Neural cell (in vitro differentiated cells): ENCODE measurements around the gene IL9R. TPM values are rescaled to one million over a fixed set of nuclear protein-coding genes. Genes with fewer than 3 reads are reported as not detected.
"Not testable (repeated sequence)": the region's sequence is repeated elsewhere in the genome, so short reads cannot be mapped to it uniquely, and the experiment has no call there.

Experiments used
- H2AFZ ChIP-seq: fragments of 200-600, 300-800 bp; sonication (generic), shearing (Covaris generic); 2 replicates; pipeline ENCODE4 v1.6.0; 2014; ENCODE audit warnings: low read depth, mild to moderate bottlenecking, antibody characterized with exemption, low read length, moderate library complexity
- H3F3A ChIP-seq: fragments of 200-600 bp; shearing (Covaris generic); 2 replicates; pipeline ENCODE4 v1.6.1; 2016; ENCODE audit warnings: mild to moderate bottlenecking, moderate library complexity, mixed read lengths, antibody characterized with exemption, low read length; ENCODE audit not compliant: insufficient read depth, poor library complexity, severe bottlenecking
- H3K27ac ChIP-seq: fragments of 200-600, 300-800 bp; sonication (generic), shearing (Covaris generic); 2 replicates; pipeline ENCODE4 v1.5.1; 2014; ENCODE audit warnings: mild to moderate bottlenecking, low read length, moderate library complexity
- H3K27me3 ChIP-seq: fragments of 300-800, 200-600 bp; sonication (generic), shearing (Covaris generic); 2 replicates; pipeline ENCODE4 v1.6.0; 2014; ENCODE audit warnings: mild to moderate bottlenecking, low read depth, low read length, moderate library complexity; ENCODE audit not compliant: insufficient read depth
- H3K36me3 ChIP-seq: fragments of 300-800, 200-600 bp; sonication (generic), shearing (Covaris generic); 2 replicates; pipeline ENCODE4 v1.5.1; 2014; ENCODE audit warnings: mild to moderate bottlenecking, antibody characterized with exemption, low read length, moderate library complexity; ENCODE audit not compliant: insufficient read depth
- H3K4me2 ChIP-seq: fragments of 300-800, 200-600 bp; sonication (generic), shearing (Covaris generic); 2 replicates; pipeline ENCODE4 v1.6.0; 2014; ENCODE audit warnings: mild to moderate bottlenecking, low read length
- H3K4me3 ChIP-seq: fragments of 300-800, 200-600 bp; sonication (generic), shearing (Covaris generic); 2 replicates; pipeline ENCODE4 v1.5.1; 2014; ENCODE audit warnings: mild to moderate bottlenecking, low read length, moderate library complexity
- H3K79me2 ChIP-seq: fragments of 200-600 bp; shearing (Covaris generic); replicated peaks from 2 replicates; pipeline ENCODE4 v1.6.0; 2014; ENCODE audit warnings: mild to moderate bottlenecking, low read length, moderate library complexity; ENCODE audit not compliant: insufficient read depth
- H3K9ac ChIP-seq: fragments of 300-800, 200-600 bp; sonication (generic), shearing (Covaris generic); 2 replicates; pipeline ENCODE4 v1.6.1; 2016; ENCODE audit warnings: mild to moderate bottlenecking, low read length, mixed read lengths
- H3K9me2 ChIP-seq: fragments of 200-600 bp; shearing (Covaris generic); 2 replicates; pipeline ENCODE4 v1.6.1; 2016; ENCODE audit warnings: mild to moderate bottlenecking, low read length, mixed read lengths; ENCODE audit not compliant: insufficient read depth
- H3K9me3 ChIP-seq: fragments of 200-600, 300-800 bp; sonication (generic), shearing (Covaris generic); 2 replicates; pipeline ENCODE4 v1.6.1; 2016; ENCODE audit warnings: mild to moderate bottlenecking, mixed run types, low read length, moderate library complexity, mixed read lengths
- H4K20me1 ChIP-seq: fragments of 200-600 bp; shearing (Covaris generic); 2 replicates; pipeline ENCODE4 v1.6.1; 2016; ENCODE audit warnings: mild to moderate bottlenecking, mixed run types; ENCODE audit not compliant: insufficient read depth
- CTCF ChIP-seq: fragments of 450-650 bp; IDR thresholded peaks from 2 replicates; pipeline ENCODE4 v1.5.1; 2014; ENCODE audit warnings: antibody characterized with exemption, mild to moderate bottlenecking, moderate library complexity; ENCODE audit not compliant: poor library complexity, severe bottlenecking
- EP300 ChIP-seq: fragments of 450-650 bp; conservative IDR thresholded peaks from 2 replicates; pipeline ENCODE4 v1.6.1; 2014; ENCODE audit warnings: antibody characterized with exemption, mild to moderate bottlenecking, moderate library complexity; ENCODE audit not compliant: poor library complexity, severe bottlenecking
- EZH2 ChIP-seq: fragments of 200-600, 300-800 bp; shearing (Covaris generic), sonication (generic); IDR thresholded peaks from 2 replicates; pipeline ENCODE4 v1.6.1; 2014; ENCODE audit warnings: antibody characterized with exemption, low read length, borderline replicate concordance, mild to moderate bottlenecking; ENCODE audit not compliant: insufficient read depth, poor library complexity, severe bottlenecking
- MXI1 ChIP-seq: fragments of 450-650 bp; conservative IDR thresholded peaks from 2 replicates; pipeline ENCODE4 v1.6.1; 2014; ENCODE audit warnings: antibody characterized with exemption, mild to moderate bottlenecking; ENCODE audit not compliant: poor library complexity, severe bottlenecking
- POLR2AphosphoS5 ChIP-seq: IDR thresholded peaks from 2 replicates; pipeline ENCODE4 v1.6.1; 2012
- RAD21 ChIP-seq: fragments of 450-650 bp; conservative IDR thresholded peaks from 2 replicates; pipeline ENCODE4 v1.6.1; 2014; ENCODE audit warnings: antibody characterized with exemption, mild to moderate bottlenecking, moderate library complexity
- REST ChIP-seq: IDR thresholded peaks from 2 replicates; pipeline ENCODE4 v1.6.1; 2012; ENCODE audit warnings: borderline replicate concordance
- SMC3 ChIP-seq: fragments of 450-650 bp; conservative IDR thresholded peaks from 2 replicates; pipeline ENCODE4 v1.6.1; 2014; ENCODE audit warnings: antibody characterized with exemption, mild to moderate bottlenecking, moderate library complexity; ENCODE audit not compliant: poor library complexity
- TAF1 ChIP-seq: IDR thresholded peaks from 2 replicates; pipeline ENCODE4 v1.6.1; 2012; ENCODE audit warnings: low read depth
- polyA plus RNA-seq: library from polyadenylated mRNA; depleted of rRNA; stranded (reverse); fragments of >200 nt; gene quantifications from 2 replicates; pipeline ENCODE4 v1.2.3, GENCODE V29; 2014

Gene IL9R
- polyA plus RNA-seq, 1 donor from 2014 or later = not detected

- H3K9me3 ChIP-seq = no peaks in the 10 kb centered on the region
- H3K9ac ChIP-seq = no peak overlapping the region
- H3K27ac ChIP-seq = no peak overlapping the region
- H3K9me2 ChIP-seq = no peaks in the 10 kb centered on the region
- H3K4me3 ChIP-seq = no peak overlapping the region
- H2AFZ ChIP-seq = no peak overlapping the region
- H3K27me3 ChIP-seq = no peaks in the 10 kb centered on the region
- H4K20me1 ChIP-seq = no peaks in the 10 kb centered on the region
- no peak overlapping the region for H3K4me2 ChIP-seq
- no peaks in the 10 kb centered on the region for H3K79me2 ChIP-seq
- no peak for TF ChIP-seq CTCF
- no peaks in the 10 kb centered on the region for H3K36me3 ChIP-seq
- no peaks in the 10 kb centered on the region for H3F3A ChIP-seq
Measured at GRCh38 chrX:155985208-155985607, 12.3 kb upstream of the IL9R start.

DNA sequence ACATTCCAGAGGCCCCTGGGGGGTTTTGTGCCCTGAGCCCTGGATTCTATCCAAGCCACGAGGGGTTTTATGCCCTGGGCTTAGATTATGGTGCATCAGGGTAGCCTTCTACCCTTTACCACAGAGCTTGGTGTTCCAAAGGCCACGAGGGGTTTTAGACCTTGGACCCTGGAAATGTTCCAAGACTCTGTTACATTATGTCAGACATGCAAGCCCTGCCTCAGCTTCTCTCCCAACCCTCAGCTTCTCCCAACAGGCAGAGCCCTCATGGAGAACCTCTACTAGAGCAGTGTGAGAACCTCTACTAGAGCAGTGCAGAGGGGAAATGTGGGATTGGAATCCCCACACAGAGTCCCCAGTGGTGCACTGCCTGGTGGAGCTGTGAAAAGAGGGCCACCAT is 10.5 kb upstream of the IL9R start:
- H3K4me2 ChIP-seq, H2AFZ ChIP-seq, H3K36me3 ChIP-seq, H3K4me3 ChIP-seq, H3K9ac ChIP-seq, H3K27ac ChIP-seq, H4K20me1 ChIP-seq, H3K27me3 ChIP-seq, H3K79me2 ChIP-seq, H3F3A ChIP-seq, H3K9me3 ChIP-seq, H3K9me2 ChIP-seq: not testable (repeated sequence)

DNA sequence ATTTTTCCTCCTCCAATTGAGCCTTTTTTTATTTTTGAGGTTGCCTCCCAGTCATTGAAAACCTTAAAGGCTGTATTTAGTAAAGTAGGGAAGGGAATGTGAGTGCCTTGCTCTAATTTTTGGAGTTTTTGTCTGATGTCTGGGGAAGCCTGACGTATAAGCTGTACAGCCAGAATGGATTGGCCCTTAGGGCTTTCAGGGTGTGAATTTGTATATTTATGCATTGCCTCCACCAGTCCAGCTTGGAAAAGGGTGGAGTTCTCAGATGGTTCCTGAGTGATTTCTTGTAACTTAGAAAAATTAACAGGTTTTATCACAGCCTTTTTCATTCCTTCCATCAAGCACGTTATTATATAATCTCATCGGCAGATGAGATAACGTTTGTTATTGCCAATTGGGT is 8.6 kb upstream of the IL9R start:
- Histone ChIP-seq H3K9ac (no peak overlapping the region), H3K9me2 (no peaks in the 10 kb centered on the region), H3K27ac (no peak overlapping the region), H3K27me3 (no peaks in the 10 kb centered on the region), H4K20me1 (no peaks in the 10 kb centered on the region), H2AFZ (no peak overlapping the region), H3K9me3 (no peaks in the 10 kb centered on the region), H3K36me3 (no peaks in the 10 kb centered on the region), H3K79me2 (no peaks in the 10 kb centered on the region), H3F3A (no peaks in the 10 kb centered on the region), H3K4me2 (no peak overlapping the region), H3K4me3 (no peak overlapping the region)
- TF ChIP-seq SMC3 (no peak), CTCF (no peak), EZH2 (no peak), POLR2AphosphoS5 (no peak)

GRCh38 chrX:155993421-155993820 is 4.1 kb upstream of the IL9R start:
- Histone ChIP-seq H3K9me2 (no peaks in the 10 kb centered on the region), H4K20me1 (no peaks in the 10 kb centered on the region), H3K9me3 (no peaks in the 10 kb centered on the region), H3K27ac (no peak overlapping the region), H3K4me2 (no peak overlapping the region), H3K4me3 (no peak overlapping the region), H3K79me2 (no peaks in the 10 kb centered on the region), H3F3A (no peaks in the 10 kb centered on the region), H3K27me3 (no peaks in the 10 kb centered on the region), H3K36me3 (no peaks in the 10 kb centered on the region), H2AFZ (no peak overlapping the region), H3K9ac (no peak overlapping the region)
- TF ChIP-seq CTCF = no peak
- no peak for TF ChIP-seq MXI1
- TF ChIP-seq EP300 = no peak
- TF ChIP-seq RAD21 = no peak
- TF ChIP-seq REST = no peak
- TF ChIP-seq EZH2 = no peak
- TF ChIP-seq POLR2AphosphoS5 = no peak
- no peak for TF ChIP-seq TAF1
